ENCODE results near the gene COX14. TPM values are rescaled to one million over a fixed set of nuclear protein-coding genes. Genes with fewer than 3 reads are reported as not detected.

Gene COX14
- polyA plus RNA-seq, 3 donors, result 63.8 to 257 (median 231) TPM

DNA sequence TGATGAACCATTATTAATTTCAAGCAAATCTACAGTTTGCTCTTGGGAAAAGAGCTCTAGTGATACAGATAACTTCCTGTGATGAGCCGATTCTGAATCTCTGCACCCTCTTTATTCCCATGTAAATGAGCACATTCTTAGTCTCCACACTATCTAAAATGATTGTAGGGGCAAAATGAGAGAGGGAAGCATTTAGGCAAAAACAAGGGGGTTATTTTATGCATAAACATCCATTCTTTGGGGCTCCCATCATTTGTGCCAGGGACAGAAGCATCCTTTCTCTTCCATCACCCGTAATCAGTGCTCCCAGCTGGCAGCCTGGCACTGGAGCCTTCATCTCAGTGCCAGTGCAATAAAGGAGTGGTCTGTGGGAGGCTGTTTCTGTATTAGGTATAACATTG, 9.9 kb upstream of the COX14 start:
- Histone ChIP-seq H3K9me3 (replicated peaks in 1 of 2; ENCODE audit: control insufficient read depth in 1 of 2, insufficient read depth in 1 of 2, low read length in 2 of 2) (no peaks in the 10 kb centered on the region), H3K4me1 (ENCODE audit: control insufficient read depth in 1 of 2, insufficient read depth in 2 of 2, low read length in 2 of 2) (no peaks in the 10 kb centered on the region), H4K20me1 (ENCODE audit: insufficient read depth, low read length) (no peaks in the 10 kb centered on the region), H3K36me3 (replicated peaks in 1 of 2; ENCODE audit: control insufficient read depth in 1 of 2, insufficient read depth in 2 of 2, low read length in 2 of 2) (peaks cover 28 to 45% of the 10 kb centered on the region in 2 donors), H3K4me2 (replicated peaks; ENCODE audit: extremely low read depth, low read length, poor library complexity, severe bottlenecking) (no peak overlapping the region), H3K27me3 (ENCODE audit: control insufficient read depth in 2 of 2, insufficient read depth in 2 of 2, low read length in 2 of 2) (no peaks in the 10 kb centered on the region), H2AFZ (ENCODE audit: insufficient read depth, low read depth, low read length, poor library complexity, severe bottlenecking) (no peak overlapping the region), H3K9ac (ENCODE audit: insufficient read depth, low read length, poor library complexity, severe bottlenecking) (no peak overlapping the region), H3K27ac (ENCODE audit: low read depth in 1 of 2, low read length in 2 of 2) (no peak overlapping the region), H3K79me2 (ENCODE audit: insufficient read depth, low read length) (no peaks in the 10 kb centered on the region), H3K4me3 (replicated peaks in 1 of 3; ENCODE audit: low read depth in 2 of 3, low read length in 3 of 3) (no peak overlapping the region)
- intact Hi-C loops (cut with micrococcal nuclease), result no loop called here
- H3K36me3 Mint-ChIP-seq, result peaks cover 41 to 47% of the 10 kb centered on the region in 2 donors
- TF ChIP-seq, protein P1, sequence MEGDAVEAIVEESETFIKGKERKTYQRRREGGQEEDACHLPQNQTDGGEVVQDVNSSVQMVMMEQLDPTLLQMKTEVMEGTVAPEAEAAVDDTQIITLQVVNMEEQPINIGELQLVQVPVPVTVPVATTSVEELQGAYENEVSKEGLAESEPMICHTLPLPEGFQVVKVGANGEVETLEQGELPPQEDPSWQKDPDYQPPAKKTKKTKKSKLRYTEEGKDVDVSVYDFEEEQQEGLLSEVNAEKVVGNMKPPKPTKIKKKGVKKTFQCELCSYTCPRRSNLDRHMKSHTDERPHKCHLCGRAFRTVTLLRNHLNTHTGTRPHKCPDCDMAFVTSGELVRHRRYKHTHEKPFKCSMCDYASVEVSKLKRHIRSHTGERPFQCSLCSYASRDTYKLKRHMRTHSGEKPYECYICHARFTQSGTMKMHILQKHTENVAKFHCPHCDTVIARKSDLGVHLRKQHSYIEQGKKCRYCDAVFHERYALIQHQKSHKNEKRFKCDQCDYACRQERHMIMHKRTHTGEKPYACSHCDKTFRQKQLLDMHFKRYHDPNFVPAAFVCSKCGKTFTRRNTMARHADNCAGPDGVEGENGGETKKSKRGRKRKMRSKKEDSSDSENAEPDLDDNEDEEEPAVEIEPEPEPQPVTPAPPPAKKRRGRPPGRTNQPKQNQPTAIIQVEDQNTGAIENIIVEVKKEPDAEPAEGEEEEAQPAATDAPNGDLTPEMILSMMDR (IDR thresholded peaks at IDR 0.05), result no peak
- H3K9me3 Mint-ChIP-seq, result peaks cover 0 to 2% (median 0%) of the 10 kb centered on the region in 7 donors
- no peak overlapping the region for H3K27ac Mint-ChIP-seq
- H3K4me3 Mint-ChIP-seq, result no peak overlapping the region
- WGBS (ENCODE audit: insufficient coverage), result no CpG with 5 or more reads among the region's 2 CpGs
- no peak for DNase-seq
- peaks cover 2 to 5% (median 3%) of the 10 kb centered on the region in 3 donors for H3K27me3 Mint-ChIP-seq (ENCODE audit: low read depth in 3 of 3)
- no peaks in the 10 kb centered on the region for H3K4me1 Mint-ChIP-seq

DNA sequence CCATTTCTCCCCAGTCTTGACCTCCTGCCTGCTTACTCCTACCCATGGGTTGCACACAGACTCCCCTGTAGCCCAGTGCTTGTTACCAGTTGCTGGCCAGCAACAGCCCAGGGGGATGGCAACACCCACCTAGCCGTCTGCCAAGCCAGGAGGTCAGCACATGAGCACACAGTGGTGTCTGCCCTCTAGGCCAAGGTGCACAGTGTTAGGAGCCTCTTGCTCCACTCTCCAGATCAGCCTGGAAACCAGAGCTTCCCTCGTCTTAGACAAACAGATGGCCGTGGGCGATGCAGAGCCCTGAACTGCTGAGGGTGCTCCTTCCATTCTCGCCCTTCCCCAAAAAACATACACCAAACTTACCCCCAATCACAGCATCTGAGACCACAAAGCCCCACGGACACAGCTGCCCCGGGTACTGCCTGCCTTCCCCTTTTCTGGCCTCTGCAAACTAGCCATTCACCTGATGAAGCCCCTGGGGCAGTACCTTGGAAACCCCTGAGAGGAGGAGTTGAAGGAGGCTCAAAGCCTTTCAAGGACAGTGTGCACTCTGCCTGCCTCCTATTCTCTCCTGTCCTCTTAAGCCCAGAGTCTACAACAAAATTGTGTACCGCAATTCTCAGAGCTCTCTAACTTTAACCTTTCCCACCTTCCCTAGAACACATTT, 9.3 kb upstream of the COX14 start:
- TF ChIP-seq, protein P1 (IDR thresholded peaks at IDR 0.05), result no peak
- no peaks in the 10 kb centered on the region for H3K79me2 ChIP-seq (ENCODE audit: insufficient read depth, low read length)
- H3K36me3 ChIP-seq (replicated peaks in 1 of 2; ENCODE audit: control insufficient read depth in 1 of 2, insufficient read depth in 2 of 2, low read length in 2 of 2), result peaks cover 27 to 39% of the 10 kb centered on the region in 2 donors
- Mint-ChIP-seq H3K4me1 (no peaks in the 10 kb centered on the region), H3K27me3 (ENCODE audit: low read depth in 3 of 3) (peaks cover 2 to 5% (median 5%) of the 10 kb centered on the region in 3 donors), H3K27ac (peak overlapping the region in 1 of 7 donors; percentile 6), H3K9me3 (peaks cover 0 to 2% (median 0%) of the 10 kb centered on the region in 7 donors), H3K36me3 (peaks cover 35 to 40% of the 10 kb centered on the region in 2 donors), H3K4me3 (no peak overlapping the region)
- no peak overlapping the region for H2AFZ ChIP-seq (ENCODE audit: insufficient read depth, low read depth, low read length, poor library complexity, severe bottlenecking)
- DNase-seq, result no peak
- intact Hi-C loops (cut with micrococcal nuclease), result no loop called here
- no peaks in the 10 kb centered on the region for H4K20me1 ChIP-seq (ENCODE audit: insufficient read depth, low read length)
- H3K9me3 ChIP-seq (replicated peaks in 1 of 2; ENCODE audit: control insufficient read depth in 1 of 2, insufficient read depth in 1 of 2, low read length in 2 of 2), result no peaks in the 10 kb centered on the region
- H3K4me2 ChIP-seq (replicated peaks; ENCODE audit: extremely low read depth, low read length, poor library complexity, severe bottlenecking), result no peak overlapping the region
- H3K4me3 ChIP-seq (replicated peaks in 1 of 3; ENCODE audit: low read depth in 2 of 3, low read length in 3 of 3), result no peak overlapping the region
- H3K9ac ChIP-seq (ENCODE audit: insufficient read depth, low read length, poor library complexity, severe bottlenecking), result no peak overlapping the region
- H3K27me3 ChIP-seq (ENCODE audit: control insufficient read depth in 2 of 2, insufficient read depth in 2 of 2, low read length in 2 of 2), result no peaks in the 10 kb centered on the region
- WGBS (ENCODE audit: insufficient coverage), result 88% methylated on average over 6 of the region's 8 CpGs
- no peaks in the 10 kb centered on the region for H3K4me1 ChIP-seq (ENCODE audit: control insufficient read depth in 1 of 2, insufficient read depth in 2 of 2, low read length in 2 of 2)
- H3K27ac ChIP-seq (ENCODE audit: low read depth in 1 of 2, low read length in 2 of 2), result no peak overlapping the region
